ENCODE results near the gene VIL1. TPM values are rescaled to one million over a fixed set of nuclear protein-coding genes. Genes with fewer than 3 reads are reported as not detected.

VIL1 gene
- total RNA-seq, 1 experiment from 2014 or later: 4.2 TPM

DNA sequence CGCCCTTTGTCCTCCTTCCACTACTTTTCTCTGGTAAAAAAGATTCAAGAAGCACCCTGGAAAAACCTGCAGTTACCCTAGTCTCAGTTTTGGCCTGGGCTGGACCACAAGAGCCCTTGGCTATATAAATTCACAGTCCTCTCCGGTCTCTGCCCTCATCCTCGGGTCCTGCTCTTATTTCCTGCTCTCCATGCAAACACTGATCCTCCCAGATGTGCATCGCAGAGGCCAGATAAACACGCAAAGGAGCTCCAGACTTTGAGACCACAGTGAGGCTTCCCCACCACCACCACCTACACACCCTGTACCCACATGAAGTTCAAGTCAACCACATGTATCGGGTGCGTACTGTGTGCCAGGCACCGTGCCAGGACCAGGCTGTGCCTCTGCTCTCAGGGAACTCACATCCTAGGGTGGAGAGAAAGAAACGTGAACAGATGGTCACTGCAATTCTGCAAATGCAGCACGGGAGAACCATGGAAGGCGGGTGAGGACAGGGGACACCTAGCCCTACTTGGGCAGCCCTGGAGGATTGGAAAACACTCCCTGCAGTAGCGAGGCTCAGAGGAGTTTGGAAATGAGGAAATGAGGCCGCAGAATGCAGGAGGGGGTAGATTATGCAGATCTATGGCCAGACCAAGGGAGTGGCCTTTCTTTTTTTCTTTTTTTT lies 11.8 kb upstream of the VIL1 start:
- H2AFZ ChIP-seq (ENCODE audit: low read length): peak overlapping the region; percentile 58
- H2BK12ac ChIP-seq (ENCODE audit: insufficient read length, low read depth, low read length): no peak overlapping the region
- H3K23me2 ChIP-seq (ENCODE audit: insufficient read length, low read depth, low read length, poor library complexity, severe bottlenecking): peaks cover 15% of the 10 kb centered on the region
- peaks cover 4 to 25% (median 22%) of the 10 kb centered on the region in 3 experiments; a peak in 6 of 7 replicates for H3K36me3 Mint-ChIP-seq (ENCODE audit: insufficient read depth in 1 of 3, low read depth in 3 of 3)
- H3K4me1 Mint-ChIP-seq: peaks cover 19 to 26% of the 10 kb centered on the region in 2 experiments
- peak overlapping the region; percentile 70 to 80 for H3K4me3 Mint-ChIP-seq
- no peak overlapping the region for H2AK5ac ChIP-seq (ENCODE audit: insufficient read length, low read length)
- H3K4ac ChIP-seq (ENCODE audit: low read depth, low read length): no peak overlapping the region; the same call in 1 of the 2 replicates
- H3K4me1 ChIP-seq (ENCODE audit: insufficient read depth, low read length): peaks cover 4% of the 10 kb centered on the region; the same call in 1 of the 2 replicates
- peak overlapping the region; percentile 65 for H3K4me2 ChIP-seq (ENCODE audit: insufficient read depth, insufficient read length, low read length)
- no peak overlapping the region for H3K56ac ChIP-seq (ENCODE audit: insufficient read length, low read depth, low read length)
- H3K9ac ChIP-seq (ENCODE audit: extremely low read depth, insufficient read length, low read length): peak overlapping the region; percentile 56
- TF ChIP-seq CTCF (conservative IDR thresholded peaks at IDR 0.05): no peak
- H3K14ac ChIP-seq (ENCODE audit: insufficient read depth, low read length): peak overlapping the region; percentile 51
- no peaks in the 10 kb centered on the region for H4K20me1 ChIP-seq (ENCODE audit: control insufficient read depth, insufficient read depth, insufficient read length)
- no peaks in the 10 kb centered on the region for H3K27me3 ChIP-seq (ENCODE audit: insufficient read depth, low read length)
- no peak overlapping the region for H3T11ph ChIP-seq (ENCODE audit: low read length)
- H4K5ac ChIP-seq (ENCODE audit: insufficient read length, low read depth, low read length): peak overlapping the region; percentile 21
- WGBS (ENCODE audit: extremely low coverage, insufficient read length, low lambda C conversion rate): no CpG with 5 or more reads among the region's 13 CpGs
- H3K27me3 Mint-ChIP-seq (ENCODE audit: low read depth): no peaks in the 10 kb centered on the region
- H3K9me3 Mint-ChIP-seq: no peaks in the 10 kb centered on the region
- no peak overlapping the region for H3K27ac ChIP-seq (ENCODE audit: insufficient read length, low read depth, low read length)
- no peak overlapping the region for H2BK5ac ChIP-seq (ENCODE audit: insufficient read length, low read length)
- H3K18ac ChIP-seq (ENCODE audit: insufficient read length, low read depth, low read length): peak overlapping the region; percentile 45
- 0 out of 2 replicates have a peak overlapping the region, but pooled peaks have one; percentile 13 for H2BK15ac ChIP-seq (ENCODE audit: low read depth, low read length)
- H4K91ac ChIP-seq (ENCODE audit: insufficient read length, low read depth, low read length): peak overlapping the region; percentile 11
- no peak overlapping the region for H3K23ac ChIP-seq (ENCODE audit: insufficient read length, low read depth, low read length)
- no peak overlapping the region for H2BK120ac ChIP-seq (ENCODE audit: low read depth, low read length, poor library complexity, severe bottlenecking)
- DNase-seq: peak; percentile 51
- H3K9me3 ChIP-seq (ENCODE audit: control insufficient read depth, low read depth, low read length): no peaks in the 10 kb centered on the region
- peak overlapping the region; percentile 84 to 96 (median 89) for H3K27ac Mint-ChIP-seq
- H4K8ac ChIP-seq (replicated peaks; ENCODE audit: insufficient read length, low read depth, low read length): peak overlapping the region; percentile 13
- H3K79me2 ChIP-seq (ENCODE audit: insufficient read depth, low read length): no peaks in the 10 kb centered on the region
- no peak overlapping the region for H2BK20ac ChIP-seq (ENCODE audit: low read depth, low read length, poor library complexity, severe bottlenecking)
- H3K79me1 ChIP-seq (ENCODE audit: insufficient read depth, low read depth, low read length, poor library complexity, severe bottlenecking): no peaks in the 10 kb centered on the region

Measured in H9 (cell line).